Activated CD8-positive, alpha-beta memory T cell treated with anti-CD3 and anti-CD28 coated beads, Interleukin-2, amount 50 U/mL, for 48 hours (primary cell): ENCODE results near the gene PIK3R5.
A peak's percentile ranks its signal among the peaks of the same experiment; 100 is the strongest.

ENCODE experiments used
- DNase-seq: peaks from one replicate; pipeline ENCODE4 v3.0.0-alpha.2; 2020

The PIK3R5 gene

DNA sequence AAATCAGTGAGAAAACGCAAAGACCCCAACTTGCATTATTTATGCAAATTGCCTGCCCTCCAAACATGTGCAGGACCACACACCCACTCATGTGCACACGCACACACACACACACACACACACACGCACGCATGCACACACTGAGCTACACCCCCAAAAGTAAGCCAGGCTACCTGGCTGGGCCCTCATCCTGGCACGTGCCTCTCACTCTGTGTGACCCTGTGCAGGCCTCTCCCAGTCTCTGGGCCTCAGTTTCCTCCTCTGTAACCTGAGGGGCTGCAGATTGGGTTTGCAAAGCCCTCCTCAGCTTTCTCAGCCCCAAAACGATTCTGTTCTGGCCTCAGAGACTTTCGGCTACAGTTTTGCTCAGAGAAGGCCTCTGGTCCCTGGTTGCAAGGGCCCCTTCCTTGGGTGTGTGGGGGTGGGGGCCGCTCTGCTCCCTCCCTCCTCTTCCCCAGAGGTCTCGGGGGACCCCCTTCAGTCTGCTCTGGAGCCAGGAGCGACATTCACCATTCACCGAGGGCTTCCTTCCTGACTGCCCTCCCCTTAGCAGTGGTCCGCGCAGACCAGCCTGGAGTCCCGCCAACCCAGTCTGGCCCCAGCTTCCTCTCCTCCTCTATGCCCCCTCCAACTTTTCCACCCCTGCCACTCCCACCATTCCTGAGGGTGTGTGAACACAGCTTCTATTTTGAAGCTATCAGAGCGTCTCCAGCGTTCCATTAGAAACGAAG lies 92.6 kb downstream of the PIK3R5 start:
- DNase-seq, result no peak

GRCh38 chr17:8872036-8872704 lies 93.3 kb downstream of the PIK3R5 start:
- DNase-seq, result no peak

GRCh38 chr17:8871081-8871581 lies 94.4 kb downstream of the PIK3R5 start:
- DNase-seq, result no peak

DNA sequence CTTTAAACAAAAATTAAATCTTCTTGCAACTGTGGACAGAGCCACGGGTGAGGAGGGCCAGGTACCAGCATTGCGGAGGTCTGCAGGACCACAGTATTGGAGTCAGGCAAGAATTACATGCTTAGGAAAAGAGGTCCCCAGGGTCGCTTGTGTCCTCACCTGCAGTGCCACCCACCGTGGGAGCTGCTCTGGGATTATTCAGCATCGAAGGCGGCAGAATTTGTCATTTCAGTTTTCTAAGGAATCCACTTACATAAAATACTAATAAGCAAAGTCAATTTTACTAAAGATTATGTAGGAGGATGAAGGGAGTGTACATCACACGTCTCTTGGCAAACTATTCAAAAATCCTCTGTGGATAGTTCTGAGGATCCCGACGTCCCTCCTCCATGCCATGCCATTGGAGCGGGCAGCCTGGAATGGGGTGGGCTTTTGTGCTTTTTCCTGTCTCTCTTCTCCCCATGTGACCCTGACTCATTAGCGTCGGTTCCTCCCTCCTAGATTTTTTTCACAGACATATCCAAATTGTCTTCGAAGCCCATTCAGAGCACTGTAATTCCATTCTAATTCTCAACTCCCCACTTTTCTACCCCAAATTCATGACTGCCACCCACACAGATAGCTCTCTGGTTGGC lies 95.0 kb downstream of the PIK3R5 start:
- peak; percentile 37 for DNase-seq

GRCh38 chr17:8869114-8869815 lies 96.2 kb downstream of the PIK3R5 start:
- peak; percentile 18 for DNase-seq

DNA sequence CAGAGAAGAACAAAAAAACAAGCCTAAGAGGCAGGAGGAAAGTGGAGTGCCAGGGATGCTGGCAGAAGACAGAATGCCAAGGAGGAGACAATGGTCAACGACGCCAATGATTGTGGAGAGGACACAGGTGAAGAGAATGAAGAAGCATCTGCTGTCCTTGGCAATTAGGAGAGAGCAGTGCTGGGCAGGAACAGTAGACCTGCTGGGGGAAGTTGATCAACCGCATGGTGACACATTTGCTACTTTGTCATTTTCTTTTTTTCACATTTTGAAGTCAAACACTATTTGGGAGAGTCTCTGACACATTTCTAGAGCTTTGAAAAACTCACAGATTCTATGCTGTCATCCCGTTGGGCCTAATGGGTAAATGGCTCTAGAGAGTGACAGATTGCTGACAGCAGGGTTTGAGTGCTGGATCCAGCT lies 97.0 kb downstream of the PIK3R5 start:
- DNase-seq, result peak; percentile 46

GRCh38 chr17:8868092-8868491 lies 97.4 kb downstream of the PIK3R5 start:
- DNase-seq, result no peak

GRCh38 chr17:8867361-8867981 lies 98.0 kb downstream of the PIK3R5 start, which contains the start of gene PIK3R6:
Gene PIK3R6 (minus strand): TSS chr17:8867674. CDS start chr17:8849794, 17,880 bp downstream.
- peak; percentile 50 for DNase-seq

- peak; percentile 42 for DNase-seq
Observed at GRCh38 chr17:8865811-8866210, 99.7 kb downstream of the PIK3R5 start.

GRCh38 chr17:8865385-8865784 lies 100.1 kb downstream of the PIK3R5 start:
- DNase-seq, result peak; percentile 30

- DNase-seq, result peak; percentile 37
Observed at GRCh38 chr17:8862213-8863056, 103.1 kb downstream of the PIK3R5 start.

- peak; percentile 42 for DNase-seq
Observed at GRCh38 chr17:8861495-8862181, 103.9 kb downstream of the PIK3R5 start.

- peak; percentile 50 for DNase-seq
Observed at GRCh38 chr17:8859804-8860430, 105.6 kb downstream of the PIK3R5 start.

DNA sequence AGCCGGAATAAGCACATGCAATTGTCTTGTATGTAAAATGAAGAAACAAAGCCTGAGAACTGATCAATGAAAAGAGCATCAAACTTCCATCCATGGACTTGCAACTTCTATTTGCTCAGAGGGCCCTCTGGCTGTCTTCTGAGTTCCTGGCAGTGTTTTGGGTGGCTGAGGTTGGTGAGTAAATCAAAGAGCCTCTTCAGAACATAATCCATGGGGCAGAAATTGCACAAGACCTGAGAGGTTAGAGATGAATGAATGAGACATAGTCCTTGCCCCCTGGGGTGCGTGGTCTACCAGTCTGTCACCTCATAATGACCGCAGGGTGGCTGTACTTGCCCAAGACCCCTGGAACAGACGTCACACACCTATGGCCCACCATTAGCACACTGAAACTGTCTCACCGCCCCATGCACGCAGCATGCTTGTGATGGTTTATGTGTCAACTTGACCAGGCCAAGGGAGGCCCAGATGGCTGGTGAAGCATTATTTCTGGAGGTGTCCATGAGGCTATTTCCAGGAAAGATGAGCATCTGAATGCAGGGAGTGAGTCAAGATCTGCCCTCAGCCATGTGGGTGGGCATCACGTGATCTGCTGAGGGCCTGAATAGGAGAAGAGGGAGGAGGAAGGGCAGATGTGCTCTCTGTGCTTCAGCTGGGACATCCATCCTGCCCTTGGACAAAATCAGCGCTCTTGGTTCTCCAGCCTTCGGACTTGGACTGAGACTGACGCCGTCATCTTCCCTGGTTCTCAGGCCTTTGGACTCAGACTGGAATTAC lies 106.3 kb downstream of the PIK3R5 start:
- DNase-seq, result peak; percentile 75

DNA sequence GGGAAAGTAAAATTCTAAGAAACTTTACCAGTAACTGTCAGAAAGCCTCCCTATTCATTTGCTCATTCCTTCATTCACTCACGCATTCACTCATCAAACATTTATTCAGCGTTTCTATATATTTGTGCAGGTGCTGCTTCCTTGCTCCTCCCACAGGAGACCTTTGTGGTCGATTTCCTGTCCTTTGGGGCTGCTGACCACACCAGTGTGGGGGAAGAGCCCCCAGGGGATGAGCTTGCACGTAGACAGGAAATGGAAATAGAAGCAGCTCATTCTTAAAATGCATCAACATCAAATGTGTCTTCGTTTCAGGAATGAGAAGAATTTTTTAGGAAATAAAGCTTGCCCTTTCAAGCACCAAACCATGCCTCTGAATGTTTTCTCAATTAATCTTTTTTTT lies 107.6 kb downstream of the PIK3R5 start:
- DNase-seq, result peak; percentile 73

GRCh38 chr17:8856869-8857575 lies 108.5 kb downstream of the PIK3R5 start:
- peak; percentile 40 for DNase-seq

DNA sequence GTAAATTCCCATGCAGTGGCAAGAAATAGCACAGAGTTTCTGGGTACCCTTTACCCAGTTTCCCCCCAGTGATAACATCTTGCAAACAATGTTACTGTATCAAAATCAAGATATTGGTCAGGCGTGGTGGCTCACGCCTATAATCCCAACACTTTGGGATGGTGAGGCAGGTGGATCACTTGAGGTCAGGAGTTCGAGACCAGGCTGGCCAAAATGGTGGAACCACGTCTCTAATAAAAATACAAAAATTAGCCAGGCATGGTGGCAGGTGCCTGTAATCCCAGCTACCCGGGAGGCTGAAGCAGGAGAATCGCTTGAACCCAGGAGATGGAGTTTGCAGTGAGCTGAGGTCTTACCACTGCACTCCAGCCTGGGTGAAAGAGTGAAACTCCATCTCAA lies 109.3 kb downstream of the PIK3R5 start:
- peak; percentile 33 for DNase-seq

DNA sequence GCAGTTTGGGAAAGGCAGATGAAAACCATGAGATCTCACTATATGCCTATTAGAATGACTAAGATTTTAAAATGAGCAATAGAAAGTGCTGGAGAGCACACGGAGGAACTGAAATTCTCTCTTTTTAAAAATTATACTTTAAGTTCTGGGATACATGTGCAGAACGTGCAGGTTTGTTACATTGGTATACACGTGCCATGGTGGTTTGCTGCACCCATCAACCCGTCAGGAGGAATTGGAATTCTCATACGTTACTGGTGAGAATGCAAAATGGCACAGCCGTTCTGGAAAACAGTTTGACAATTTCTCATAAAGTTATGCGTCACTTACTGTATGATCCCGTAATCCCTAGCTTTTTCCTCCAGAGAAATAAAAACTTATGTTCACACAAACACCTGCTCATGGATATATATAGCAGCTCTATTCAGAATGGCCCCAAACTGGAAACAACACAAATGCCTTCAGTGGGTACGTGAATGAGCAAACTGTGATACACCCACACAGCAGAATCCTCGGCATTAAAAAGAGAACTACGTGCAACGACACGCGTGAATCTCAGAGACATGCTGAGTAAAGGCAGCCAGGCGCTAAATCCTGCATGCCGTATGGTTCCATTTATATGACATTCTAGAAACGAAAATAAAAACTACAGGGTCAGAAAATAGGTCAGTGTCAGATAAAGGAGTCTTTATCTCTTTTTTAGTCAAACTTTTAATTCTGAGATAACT lies 109.9 kb downstream of the PIK3R5 start:
- DNase-seq, result peak; percentile 45
